Activated CD8-positive, alpha-beta memory T cell treated with anti-CD3 and anti-CD28 coated beads, Interleukin-2, amount 50 U/mL, for 24 hours (primary cell): ENCODE results near the gene BSX.

Source experiments
- DNase-seq: peaks from one replicate; pipeline ENCODE4 v3.0.0-alpha.2; 2020; ENCODE audit errors: extremely low read depth

Gene BSX

DNA sequence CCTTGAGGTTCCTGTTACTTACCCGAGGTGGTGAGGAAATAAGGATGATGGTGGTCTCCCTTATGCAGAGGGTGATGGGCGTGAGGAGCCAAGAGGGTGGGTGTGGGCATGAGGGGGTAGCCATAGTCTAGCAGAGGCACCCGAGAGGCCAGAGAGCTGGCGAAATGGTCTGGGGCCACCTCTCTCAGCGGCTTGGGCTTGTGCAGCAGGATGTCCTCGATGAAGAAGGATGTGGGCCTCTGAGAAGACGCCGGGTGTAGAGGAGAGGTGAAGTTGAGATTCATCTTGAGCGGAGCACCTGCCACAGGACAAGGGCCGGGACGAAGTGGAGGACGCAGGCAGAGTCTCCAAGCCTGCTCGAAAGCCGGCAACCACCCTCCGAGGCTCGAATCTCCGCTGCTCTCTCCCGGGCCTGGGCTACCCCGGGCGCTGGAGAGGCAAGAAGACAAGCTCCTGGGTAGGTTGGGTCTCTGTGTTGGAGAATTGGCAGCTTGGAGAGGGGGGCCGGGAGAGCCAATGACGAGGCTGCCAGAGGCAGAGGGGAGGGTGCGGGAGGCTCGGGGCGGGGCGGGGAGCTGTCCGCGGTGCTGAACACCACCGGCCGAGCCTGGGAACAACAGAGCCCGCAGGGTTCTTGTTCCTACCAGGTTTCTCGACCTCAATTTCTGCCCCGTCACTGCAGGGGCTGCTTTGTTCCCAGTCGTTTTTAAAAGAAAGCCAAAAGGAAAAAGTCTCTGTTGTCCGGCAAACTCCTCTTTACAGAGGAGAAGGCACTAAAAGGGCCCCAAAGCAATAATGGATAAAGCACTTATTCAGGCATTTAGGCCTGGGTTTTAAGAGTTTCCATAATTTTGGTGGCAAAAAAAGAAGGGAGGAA lies at the start of gene BSX:
BSX (minus strand) TSS at position 447 of the 877 bp plus-strand sequence; CDS start at position 284, 163 bp downstream.
- DNase-seq = no peak

DNA sequence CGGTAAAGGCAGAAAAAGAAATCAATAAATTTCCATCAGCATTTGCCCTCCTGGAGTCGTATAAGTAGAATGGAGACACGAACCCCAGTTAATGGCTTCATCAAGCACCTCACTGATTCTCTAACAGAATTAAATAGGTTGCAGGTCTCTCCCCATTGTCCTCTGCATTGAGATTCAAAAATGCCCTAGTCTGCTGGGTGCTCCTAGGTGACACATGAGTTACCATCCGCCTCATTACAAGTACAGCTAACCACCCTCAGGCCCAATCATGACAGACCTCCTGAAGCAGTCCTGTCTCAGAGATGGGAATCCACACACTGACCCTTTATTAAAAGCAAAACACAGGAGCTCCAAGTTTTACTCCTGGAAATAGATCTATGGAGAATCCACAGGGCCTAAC lies 48.9 kb upstream of the BSX start:
- no peak for DNase-seq

DNA sequence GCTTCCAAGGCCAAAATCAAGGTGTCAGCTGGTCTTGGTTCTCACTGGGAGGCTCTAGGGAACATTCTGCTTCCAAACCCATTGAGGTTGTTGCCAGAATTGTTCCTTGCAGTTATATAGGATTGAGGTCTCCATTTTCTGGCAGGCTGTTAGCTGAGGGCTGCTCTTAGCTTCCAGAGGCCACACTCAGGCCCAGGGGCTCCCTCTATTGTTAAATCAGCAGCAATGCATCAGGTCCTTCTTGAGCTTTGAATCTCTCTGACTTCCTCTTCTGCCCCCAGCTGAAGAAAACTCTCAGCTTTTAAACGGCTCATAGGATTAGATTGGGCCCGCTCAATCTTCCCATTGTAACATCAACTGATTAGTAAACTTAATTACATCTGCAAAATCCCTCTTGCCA lies 39.3 kb upstream of the BSX start:
- no peak for DNase-seq

DNA sequence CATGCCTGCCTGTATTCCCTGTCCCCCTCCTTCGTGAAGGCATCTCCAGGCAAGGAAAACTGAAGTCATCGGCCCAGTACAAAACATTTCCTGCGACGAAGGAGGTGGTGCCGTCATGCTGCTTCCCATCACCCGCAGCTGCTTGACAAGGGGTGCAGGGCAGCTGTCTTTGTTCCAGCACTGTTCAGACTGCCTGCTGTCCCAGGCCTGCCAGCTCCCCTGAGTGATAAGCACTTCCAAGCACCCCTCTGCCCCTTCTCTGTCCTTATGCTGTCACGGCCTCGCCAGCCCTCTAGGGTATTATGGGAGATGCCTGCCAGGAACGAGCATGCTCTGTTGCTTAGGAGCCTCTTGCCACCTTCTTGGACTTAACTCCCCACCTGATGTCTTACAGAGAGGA lies 37.1 kb upstream of the BSX start:
- DNase-seq = no peak

DNA sequence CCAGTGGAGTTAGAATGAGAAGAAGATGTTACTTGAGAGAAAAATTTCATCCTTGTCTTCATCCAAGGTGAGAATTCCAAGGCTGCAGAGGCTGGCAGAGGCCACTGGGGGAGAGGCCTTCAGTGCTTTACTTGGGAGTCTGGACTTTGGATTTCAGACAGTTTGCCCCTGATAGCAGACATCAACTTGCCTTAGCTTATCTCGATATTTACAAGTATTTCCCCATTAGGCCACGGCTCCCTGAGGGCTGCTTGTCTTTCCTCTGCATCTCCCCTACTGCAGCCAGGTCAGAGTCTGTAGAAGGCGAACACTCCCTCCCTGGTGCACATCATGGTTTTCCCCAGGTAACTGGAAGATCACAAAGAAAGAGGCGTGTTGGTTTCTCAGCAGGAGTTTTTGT lies 29.9 kb upstream of the BSX start:
- DNase-seq = no peak

DNA sequence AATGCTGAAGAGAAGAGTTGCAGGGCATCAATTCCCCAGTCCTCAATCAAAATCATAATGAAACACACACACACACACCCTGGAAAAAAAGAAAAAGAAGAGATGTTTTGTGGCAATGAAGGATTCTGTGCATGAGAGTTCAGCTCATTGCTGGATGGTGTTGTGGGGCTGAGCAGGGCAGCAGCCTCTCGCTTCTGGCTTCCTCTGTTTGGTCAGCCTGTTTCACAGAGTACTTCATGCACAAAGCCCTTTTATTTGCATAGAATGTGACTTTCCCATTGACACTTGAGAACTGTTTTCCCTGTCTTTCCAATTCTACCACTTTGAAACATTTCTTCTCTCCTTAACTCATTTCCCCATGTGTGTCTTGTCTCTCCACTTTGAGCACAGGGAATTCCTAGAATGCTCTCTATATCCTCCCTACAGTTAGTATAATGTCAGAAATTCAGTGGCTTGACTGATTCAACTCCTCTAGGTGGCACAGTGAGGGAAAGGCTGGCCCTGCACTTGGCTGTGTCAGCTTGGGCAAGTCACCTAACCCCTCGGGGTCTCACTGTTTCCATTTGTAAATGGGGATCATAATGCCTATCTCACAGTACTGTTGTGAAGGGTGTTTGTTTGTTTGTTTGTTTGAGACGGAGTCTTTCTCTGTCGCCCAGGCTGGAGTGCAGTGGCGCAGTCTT lies 25.4 kb upstream of the BSX start:
- no peak for DNase-seq

DNA sequence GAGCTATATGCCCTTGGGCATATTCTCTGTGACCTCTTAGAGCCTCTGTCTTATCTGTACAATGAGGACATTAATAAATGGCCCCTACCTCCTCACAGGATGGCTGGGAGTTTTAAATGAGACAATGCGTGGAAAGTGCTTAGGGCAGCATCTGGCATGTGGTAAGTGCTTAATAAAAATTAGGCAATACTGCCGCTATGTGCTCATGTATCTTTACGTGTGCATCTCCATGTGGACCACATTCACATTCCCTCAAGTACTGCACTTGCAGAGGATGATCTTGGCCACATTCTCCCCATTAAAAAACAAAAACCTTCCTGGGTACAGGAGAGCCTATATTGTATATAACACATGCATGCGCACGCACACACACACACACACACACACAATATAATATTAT lies 19.1 kb upstream of the BSX start:
- no peak for DNase-seq

DNA sequence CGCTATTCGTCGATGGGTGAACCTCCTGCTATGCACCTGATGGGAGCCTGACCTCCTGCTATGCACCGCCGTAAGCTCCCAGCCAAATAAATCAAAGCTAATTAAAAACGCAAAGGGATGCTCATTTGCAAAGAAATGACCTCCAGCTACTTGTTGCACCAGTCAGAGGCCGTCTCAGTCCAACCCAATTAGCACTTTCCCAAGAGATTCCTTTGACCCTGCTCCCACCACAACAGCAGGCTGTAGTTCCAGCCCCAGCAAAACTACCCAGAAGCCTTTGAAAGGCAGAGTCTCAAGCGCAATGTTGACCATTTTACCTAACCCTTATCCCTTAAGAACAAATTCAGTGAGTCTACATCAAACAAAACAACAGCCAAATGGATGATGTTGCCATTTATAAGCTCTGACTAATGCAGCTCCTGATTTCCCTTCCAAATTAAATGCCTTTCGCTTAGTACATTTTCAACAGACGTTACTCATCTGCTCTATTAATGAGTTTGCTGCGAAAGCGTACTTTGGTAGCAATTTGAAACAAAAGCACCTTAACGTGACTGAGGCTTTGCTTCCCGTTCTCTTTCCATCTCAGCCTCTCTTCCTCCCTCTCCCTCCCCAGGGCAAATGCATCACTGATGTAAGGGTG lies 17.2 kb upstream of the BSX start:
- DNase-seq = no peak

DNA sequence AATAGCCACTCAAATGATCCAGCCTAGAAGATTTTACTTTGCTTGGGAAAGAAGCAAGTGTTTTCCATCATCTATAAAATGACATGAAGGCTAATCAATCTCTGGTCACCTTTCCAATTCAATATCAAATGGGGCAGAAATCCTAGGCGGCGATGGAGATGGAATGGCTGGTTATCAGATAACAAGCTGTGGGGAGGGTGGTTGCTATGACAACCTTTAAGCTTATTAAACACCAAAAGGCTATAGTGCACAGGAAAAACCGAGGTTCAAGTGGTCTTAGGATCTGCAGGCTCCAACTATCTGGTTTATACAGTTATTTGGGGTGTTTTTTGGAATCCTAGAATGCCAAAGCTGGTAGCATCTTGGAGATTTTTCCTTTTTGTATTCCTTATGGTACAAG lies 13.9 kb upstream of the BSX start:
- DNase-seq = no peak

DNA sequence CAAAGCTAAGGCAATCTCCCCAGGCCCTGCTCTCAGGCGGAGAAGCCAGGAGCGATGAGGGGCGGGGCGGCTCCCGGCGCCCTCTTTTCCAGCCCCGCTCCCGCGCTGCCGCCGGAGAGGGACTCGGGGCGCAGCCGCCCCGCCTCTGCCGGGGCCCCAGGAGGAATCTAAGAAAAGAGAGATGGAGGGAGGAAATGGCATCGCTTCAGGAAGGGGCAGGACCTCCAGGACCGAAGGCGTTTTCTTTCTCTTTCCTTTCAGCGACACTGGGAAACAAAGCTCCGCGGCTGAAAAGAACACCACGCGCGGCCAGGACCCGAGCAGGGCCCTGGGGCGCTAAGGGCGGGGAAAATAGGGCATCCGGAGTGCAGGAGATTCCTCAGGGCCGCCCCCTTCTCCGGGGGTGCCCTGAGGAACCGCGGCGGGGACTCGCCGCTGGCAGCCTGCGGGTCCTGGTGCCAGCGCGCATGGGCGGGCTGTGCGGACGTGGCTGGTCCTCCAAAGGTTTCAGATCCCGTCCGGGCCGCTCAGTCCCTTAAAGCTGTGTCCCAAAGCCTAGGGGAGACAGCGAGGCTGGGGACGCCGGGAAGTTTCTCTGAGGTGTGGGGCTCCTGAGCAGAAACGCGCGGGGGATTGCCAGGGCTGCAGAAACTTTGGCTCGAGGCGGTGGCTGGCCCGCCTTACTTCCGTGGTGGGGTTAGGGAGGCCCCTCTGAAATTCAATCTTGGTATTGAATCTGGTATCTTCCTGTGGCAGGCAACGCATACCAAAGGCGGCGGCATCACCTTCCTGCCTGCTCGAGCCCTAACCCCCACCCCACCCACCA lies 2.8 kb upstream of the BSX start:
- DNase-seq = no peak

DNA sequence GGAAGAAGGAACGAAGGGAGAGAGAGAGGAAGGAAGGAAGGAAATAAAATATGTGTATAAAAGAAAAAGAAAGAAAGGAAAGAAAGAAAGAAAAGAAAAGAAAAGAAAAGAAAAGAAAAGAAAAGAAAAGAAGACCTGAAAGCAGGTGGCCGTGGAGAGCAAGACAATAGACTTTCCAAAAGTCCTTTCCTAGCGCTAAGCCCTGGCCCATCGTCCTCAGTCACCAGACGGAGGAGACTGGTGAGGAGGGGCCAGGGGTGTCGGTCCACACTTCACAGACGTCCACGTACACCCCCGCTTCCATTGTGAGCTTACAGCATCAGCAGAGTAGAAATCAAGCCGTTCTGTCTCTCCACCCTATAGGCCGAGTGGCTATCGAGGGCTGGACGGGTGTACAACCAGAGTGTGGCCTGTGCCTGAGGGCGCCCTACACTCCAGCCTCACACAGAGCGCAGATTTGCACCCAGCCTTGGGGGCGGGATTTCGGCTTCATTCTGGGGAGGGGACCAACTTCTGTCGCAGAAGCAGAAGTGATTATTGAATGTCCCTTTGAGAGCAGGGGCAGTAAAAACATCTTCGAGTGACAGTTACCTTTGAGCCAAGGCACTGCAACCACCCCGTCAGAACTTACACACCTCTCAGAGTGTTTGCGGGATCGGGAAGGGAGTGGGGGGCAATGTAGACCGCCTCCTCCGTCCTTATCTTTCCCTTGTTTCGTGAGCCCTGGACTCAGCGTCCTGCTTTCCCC lies 2.0 kb upstream of the BSX start:
- no peak for DNase-seq

DNA sequence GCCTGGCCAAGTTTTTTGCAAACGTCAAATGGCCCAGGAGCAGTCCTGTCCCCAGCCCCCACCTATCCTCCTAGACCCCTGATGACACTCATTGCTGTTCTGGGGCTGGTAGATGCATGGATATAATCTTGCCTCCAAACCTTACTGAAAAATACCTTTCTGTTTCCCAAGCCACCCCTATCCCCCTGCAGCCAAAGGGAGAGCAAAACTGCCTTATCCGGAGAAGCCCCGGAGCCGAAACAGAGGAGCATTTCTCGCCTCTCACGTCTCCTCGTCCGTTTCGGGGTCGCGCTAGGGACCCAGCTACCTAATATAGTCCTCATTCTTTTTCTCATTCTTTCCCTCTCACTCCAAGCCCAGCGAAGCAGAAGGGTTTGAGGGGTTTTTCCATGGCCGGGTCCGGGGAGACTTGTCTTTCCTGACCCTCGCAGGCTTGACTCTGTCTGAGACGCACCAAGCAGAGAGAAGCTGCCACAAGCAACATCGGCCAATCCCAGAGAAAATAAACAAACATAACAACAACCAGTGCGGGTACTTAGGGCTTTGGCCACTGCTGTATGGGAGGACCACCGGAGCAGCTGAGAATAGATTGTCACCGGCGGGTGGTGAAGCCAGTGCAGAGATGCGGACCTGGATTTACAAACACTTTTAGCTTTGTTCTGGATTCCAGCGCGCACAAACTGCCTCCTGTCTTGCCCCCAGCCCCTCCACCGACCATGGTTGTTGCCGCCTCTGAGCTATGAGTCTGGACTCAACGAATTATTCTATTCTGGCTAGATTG lies 1.6 kb downstream of the BSX start:
- DNase-seq = no peak

DNA sequence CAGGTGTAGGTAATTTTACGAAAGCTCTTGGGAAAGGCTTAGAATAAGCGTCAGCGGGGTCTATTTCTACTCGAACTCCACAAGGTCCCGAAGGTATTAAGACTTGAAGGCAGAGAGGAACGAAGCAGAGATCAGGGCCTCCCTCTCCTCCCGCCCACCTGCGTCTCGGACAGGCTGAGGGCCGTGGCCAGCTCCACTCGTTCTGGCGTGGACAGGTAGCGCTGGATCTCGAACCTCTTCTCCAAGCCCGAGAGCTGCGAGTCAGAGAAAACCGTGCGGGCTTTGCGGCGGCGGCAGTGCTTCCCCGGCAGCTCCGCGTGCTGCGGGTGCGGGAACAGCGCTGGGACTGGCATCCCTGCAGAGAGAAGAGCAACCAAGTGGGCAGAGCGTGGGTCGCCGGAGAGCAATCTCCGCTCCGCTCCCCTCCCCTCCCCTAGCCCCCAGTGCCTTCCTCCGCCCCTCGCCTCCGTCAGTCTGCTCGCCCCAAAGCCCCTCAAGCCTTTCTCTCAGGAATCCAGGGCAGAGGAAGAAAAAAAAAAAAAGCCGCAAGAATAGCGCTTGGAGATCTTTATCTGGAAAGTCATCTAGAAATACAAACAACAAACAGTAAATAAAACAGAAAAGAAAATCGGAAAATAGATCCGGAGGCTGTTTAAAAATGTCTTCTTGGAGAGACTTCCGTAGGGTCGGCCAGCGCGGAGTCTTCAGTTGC lies 2.4 kb downstream of the BSX start:
- no peak for DNase-seq

DNA sequence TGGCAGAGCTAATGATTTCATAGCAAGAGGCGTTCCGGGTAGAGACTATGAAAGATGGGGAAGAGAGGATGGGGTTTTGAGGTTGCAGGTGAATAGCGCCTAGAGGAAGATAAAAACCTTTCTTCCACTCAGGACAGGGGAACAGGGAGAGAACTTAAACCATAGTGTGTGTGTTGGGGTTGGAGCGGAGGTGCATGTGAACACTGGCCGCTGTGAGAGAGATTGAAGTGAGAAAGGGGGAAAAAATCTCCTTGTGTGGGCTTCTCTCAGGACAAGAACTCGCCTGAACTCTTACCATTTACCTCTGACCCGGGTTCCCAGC lies 3.4 kb downstream of the BSX start:
- DNase-seq = no peak

DNA sequence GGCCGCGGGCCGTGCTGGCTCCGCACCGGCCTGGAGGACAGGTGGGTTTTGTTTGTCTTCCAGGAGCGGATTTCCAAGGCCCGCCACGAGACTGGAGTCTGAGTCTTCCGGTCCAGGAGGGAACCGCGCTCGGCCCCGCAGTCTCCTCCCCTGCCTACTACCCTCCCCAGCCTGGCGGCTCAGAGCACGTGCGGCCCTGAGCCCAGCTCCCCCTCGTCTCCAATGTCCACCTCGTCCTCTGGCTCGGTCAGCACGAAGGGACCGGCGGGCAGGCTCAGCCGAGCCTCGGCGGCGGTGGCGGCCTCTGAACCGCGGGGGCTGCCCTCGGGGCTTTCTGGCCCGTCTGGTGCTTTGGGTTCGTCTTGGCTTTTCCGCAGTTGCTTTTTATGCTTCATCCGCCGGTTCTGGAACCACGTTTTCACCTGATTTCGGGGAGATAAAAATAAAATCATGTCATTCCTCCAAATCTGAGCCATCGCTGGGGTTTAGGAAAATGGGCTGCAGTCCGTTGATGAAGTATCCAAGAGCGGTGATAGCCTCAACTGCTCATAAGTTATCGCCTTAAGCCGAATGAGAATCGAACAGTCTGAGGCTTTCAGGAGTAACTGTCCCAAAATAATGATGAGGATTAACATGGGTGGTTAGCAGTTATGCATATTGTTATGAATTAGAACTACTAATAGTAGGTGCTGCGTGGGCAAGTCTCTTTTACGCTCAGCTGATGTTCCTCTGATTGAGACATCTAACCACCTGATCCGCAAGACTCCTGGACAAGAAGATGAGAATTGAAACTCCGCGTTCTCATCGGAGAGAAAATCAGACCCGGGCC lies 4.0 kb downstream of the BSX start:
- no peak for DNase-seq

DNA sequence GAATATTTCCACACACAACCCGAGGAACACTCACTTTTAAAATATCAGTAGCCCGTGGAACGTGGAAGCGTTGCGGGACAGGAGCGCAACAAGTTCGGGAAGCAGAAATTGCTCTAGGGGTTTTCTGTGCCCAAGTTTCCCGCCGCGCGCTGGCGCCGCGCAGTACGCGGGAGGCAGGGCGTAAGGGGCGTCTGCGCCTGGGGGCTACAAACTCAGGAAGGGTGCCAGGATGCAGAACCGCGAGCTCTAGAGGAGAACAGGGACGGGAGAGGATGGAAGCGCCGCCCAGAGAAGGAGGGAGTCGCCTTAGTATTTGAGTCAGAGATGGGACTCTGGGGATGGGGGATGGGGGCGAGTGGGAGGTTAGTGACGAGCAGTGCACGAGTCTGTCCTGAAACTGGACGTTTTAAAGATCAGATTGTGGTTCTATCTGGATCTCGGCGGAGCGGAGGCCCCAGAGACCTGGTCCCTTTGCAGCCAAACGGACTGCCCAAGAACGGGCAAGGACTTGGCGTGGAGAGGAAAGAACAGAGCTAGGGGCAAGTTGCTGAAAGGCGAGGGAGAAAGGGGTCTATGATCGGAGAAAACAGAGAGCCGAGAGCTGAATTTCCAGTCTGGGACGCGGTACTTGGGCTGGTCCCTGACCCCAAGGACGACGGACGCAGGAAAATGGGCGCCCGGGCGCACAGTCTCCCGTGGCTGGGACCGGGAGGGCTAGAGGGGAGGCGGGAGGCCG lies 4.7 kb downstream of the BSX start:
- no peak for DNase-seq

DNA sequence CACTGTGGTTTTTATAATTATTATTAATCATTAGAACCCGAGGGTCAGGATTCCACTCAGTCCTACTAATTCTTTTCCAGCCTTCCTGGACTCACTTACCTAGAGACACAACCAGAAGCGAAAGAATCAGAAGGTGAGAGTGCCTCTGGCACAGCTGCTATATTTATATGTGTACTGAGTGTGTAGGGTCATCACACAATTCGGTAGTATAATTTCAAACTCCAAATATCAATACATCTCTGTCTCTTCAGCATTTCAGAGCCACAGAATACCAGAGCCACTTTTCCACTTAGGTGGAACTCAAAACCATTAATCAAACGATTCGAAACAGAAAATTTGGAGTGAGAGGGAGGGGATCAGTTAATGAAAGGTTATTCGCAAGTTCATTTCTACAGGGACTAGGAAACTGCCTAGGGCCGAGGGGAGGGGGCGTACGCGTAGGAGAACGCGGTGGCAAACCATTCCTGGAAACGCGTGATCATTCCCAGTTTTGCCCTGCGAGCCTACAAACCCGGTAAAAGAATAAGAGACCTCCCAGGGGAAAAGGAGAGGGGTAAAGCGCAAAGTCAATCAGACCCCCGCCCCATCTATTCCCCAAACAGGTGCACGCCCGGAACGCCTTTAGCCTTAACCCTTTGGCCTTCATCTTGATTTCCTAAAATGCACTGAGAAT lies 5.4 kb downstream of the BSX start:
- DNase-seq = no peak

DNA sequence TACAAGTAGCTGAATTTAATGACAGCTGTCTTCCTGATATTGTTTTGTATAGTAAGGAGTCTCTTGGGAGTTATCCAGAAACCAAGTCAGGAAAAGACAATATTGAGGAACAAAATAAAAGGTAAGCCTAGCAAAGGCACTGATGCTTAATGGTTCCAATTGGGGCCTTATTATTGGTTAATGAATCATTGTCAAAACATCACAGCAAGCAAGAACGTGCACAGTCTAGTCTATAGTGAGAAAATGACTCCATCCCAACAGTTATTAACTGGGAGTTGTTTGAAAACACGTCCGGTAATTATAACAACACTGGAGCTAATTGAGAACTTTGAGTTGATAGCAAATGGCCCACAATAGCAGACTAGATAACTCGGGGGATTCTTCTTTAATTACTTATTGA lies 17.7 kb downstream of the BSX start:
- no peak for DNase-seq
